CD14-positive monocyte (primary cell): ENCODE data around the gene BAHCC1. TPM values are rescaled to one million over a fixed set of nuclear protein-coding genes. Genes with fewer than 3 reads are reported as not detected.

Source experiments
- DNase-seq, 3 donors: peaks; one replicate each; pipeline ENCODE4 v3.0.0-alpha.2; 2011 to 2022
- H2AFZ ChIP-seq: 2 replicates; pipeline ENCODE4 v1.6.0; 2012; ENCODE audit warnings: mild to moderate bottlenecking, low read depth, low read length, inconsistent platforms; ENCODE audit not compliant: insufficient read depth, poor library complexity, severe bottlenecking
- H3K27ac ChIP-seq, 2 donors: 1 replicate in 1 of 2; 2 replicates in 1 of 2; pipeline ENCODE4 v1.5.1; 2012 to 2013; ENCODE audit warnings: low read length in 2 of 2, control low read depth in 1 of 2, inconsistent platforms in 1 of 2, low read depth in 1 of 2, mild to moderate bottlenecking in 1 of 2
- H3K27me3 ChIP-seq, 2 donors: one replicate each; pipeline versions ENCODE4 v1.6.0 to v1.6.1; 2011 to 2013; ENCODE audit warnings: low read length in 2 of 2; ENCODE audit not compliant: control insufficient read depth in 2 of 2, insufficient read depth in 2 of 2
- H3K36me3 ChIP-seq, 2 donors: replicated peaks in 1 of 2; 1 replicate in 1 of 2; 2 replicates in 1 of 2; pipeline versions ENCODE4 v1.5.1 to v1.6.1; 2012 to 2013; ENCODE audit warnings: low read length in 2 of 2, control low read depth in 1 of 2, inconsistent platforms in 1 of 2, mild to moderate bottlenecking in 1 of 2; ENCODE audit not compliant: insufficient read depth in 2 of 2, control insufficient read depth in 1 of 2
- H3K4me1 ChIP-seq, 2 donors: 1 replicate in 1 of 2; 2 replicates in 1 of 2; pipeline versions ENCODE4 v1.5.1 to v1.6.1; 2012 to 2013; ENCODE audit warnings: low read length in 2 of 2, control low read depth in 1 of 2, inconsistent platforms in 1 of 2, mild to moderate bottlenecking in 1 of 2, moderate library complexity in 1 of 2; ENCODE audit not compliant: insufficient read depth in 2 of 2, control insufficient read depth in 1 of 2
- H3K4me2 ChIP-seq: replicated peaks from 2 replicates; pipeline ENCODE3; 2012; ENCODE audit warnings: low read length, moderate library complexity, mild to moderate bottlenecking; ENCODE audit not compliant: poor library complexity, severe bottlenecking; ENCODE audit errors: extremely low read depth
- H3K4me3 ChIP-seq, 3 experiments: fragments of 200-600 bp in 1 of 3; sonication (generic) in 1 of 3; replicated peaks in 1 of 3; 1 replicate in 2 of 3; 2 replicates in 1 of 3; pipeline ENCODE4 v1.5.1; 2011 to 2013; ENCODE audit warnings: low read length in 3 of 3, mild to moderate bottlenecking in 3 of 3, control low read depth in 2 of 3, low read depth in 2 of 3, inconsistent platforms in 1 of 3, moderate library complexity in 1 of 3
- H3K79me2 ChIP-seq: 2 replicates; pipeline ENCODE4 v1.6.0; 2012; ENCODE audit warnings: mild to moderate bottlenecking, control low read depth, inconsistent platforms, low read length, moderate library complexity; ENCODE audit not compliant: insufficient read depth
- H3K9ac ChIP-seq: 2 replicates; pipeline ENCODE4 v1.6.0; 2017; ENCODE audit warnings: low read length, mild to moderate bottlenecking; ENCODE audit not compliant: insufficient read depth, poor library complexity, severe bottlenecking
- H3K9me3 ChIP-seq, 2 donors: replicated peaks in 1 of 2; 1 replicate in 1 of 2; 2 replicates in 1 of 2; pipeline versions ENCODE4 v1.5.1 to v1.6.1; 2012 to 2013; ENCODE audit warnings: low read length in 2 of 2, control low read depth in 1 of 2; ENCODE audit not compliant: control insufficient read depth in 1 of 2, insufficient read depth in 1 of 2
- H4K20me1 ChIP-seq: 2 replicates; pipeline ENCODE4 v1.6.0; 2012; ENCODE audit warnings: mild to moderate bottlenecking, low read length, control low read depth, moderate library complexity; ENCODE audit not compliant: insufficient read depth
- H3K27ac Mint-ChIP-seq, 7 donors: one replicate each; pipeline ENCODE4 v1.8.0; 2020; ENCODE audit warnings: mild to moderate bottlenecking in 7 of 7, mixed read lengths in 7 of 7, moderate library complexity in 6 of 7, inconsistent platforms in 2 of 7
- H3K27me3 Mint-ChIP-seq, 3 donors: one replicate each; pipeline ENCODE4 v1.8.0; 2021 to 2022; ENCODE audit warnings: low read depth in 3 of 3, mild to moderate bottlenecking in 3 of 3, mixed read lengths in 3 of 3, moderate library complexity in 3 of 3, inconsistent platforms in 1 of 3
- H3K36me3 Mint-ChIP-seq, 2 donors: one replicate each; pipeline ENCODE4 v1.8.0; 2020; ENCODE audit warnings: mixed read lengths in 2 of 2, inconsistent platforms in 1 of 2, mild to moderate bottlenecking in 1 of 2
- H3K4me1 Mint-ChIP-seq: one replicate; pipeline ENCODE4 v1.8.0; 2020; ENCODE audit warnings: mild to moderate bottlenecking, mixed read lengths
- H3K4me3 Mint-ChIP-seq, 2 donors: one replicate each; pipeline ENCODE4 v1.8.0; 2020; ENCODE audit warnings: mild to moderate bottlenecking in 2 of 2, mixed read lengths in 2 of 2, moderate library complexity in 1 of 2
- H3K9me3 Mint-ChIP-seq, 7 donors: one replicate each; pipeline ENCODE4 v1.8.0; 2020 to 2022; ENCODE audit warnings: mixed read lengths in 7 of 7, mild to moderate bottlenecking in 6 of 7, moderate library complexity in 6 of 7, inconsistent platforms in 2 of 7
- WGBS: methylation state at CpG from one replicate; pipeline ENCODE4 v1.1.5; 2013; ENCODE audit warnings: missing lambda C conversion rate; ENCODE audit not compliant: insufficient coverage; 5-methylcytosine and 5-hydroxymethylcytosine counted together
- intact Hi-C, 2 donors: fragments of 100-400 bp; cut with micrococcal nuclease; formaldehyde crosslinking; loops; one replicate each; pipeline versions ENCODE4 v1.15.0 to v1.15.1; 2023
- polyA plus RNA-seq, 3 donors: library from polyadenylated mRNA; depleted of rRNA in 1 of 3; unstranded in 2 of 3; stranded (reverse) in 1 of 3; fragments of 300-500 nt in 2 of 3; fragments of >200 nt in 1 of 3; fragmentation: Illumina TruSeq in 2 of 3; gene quantifications; 1 replicate in 2 of 3; 2 replicates in 1 of 3; pipeline ENCODE4 v1.2.3, GENCODE V29; 2012 to 2021
- TF ChIP-seq, protein P1 (sequence below): fragments of 200-600 bp; IDR thresholded peaks from one replicate; pipeline ENCODE4 v1.8.0; 2022; ENCODE audit warnings: antibody characterized with exemption, mild to moderate bottlenecking

Gene BAHCC1
- polyA plus RNA-seq, 3 donors, result 0.11 to 8.8 (median 0.27) TPM

DNA sequence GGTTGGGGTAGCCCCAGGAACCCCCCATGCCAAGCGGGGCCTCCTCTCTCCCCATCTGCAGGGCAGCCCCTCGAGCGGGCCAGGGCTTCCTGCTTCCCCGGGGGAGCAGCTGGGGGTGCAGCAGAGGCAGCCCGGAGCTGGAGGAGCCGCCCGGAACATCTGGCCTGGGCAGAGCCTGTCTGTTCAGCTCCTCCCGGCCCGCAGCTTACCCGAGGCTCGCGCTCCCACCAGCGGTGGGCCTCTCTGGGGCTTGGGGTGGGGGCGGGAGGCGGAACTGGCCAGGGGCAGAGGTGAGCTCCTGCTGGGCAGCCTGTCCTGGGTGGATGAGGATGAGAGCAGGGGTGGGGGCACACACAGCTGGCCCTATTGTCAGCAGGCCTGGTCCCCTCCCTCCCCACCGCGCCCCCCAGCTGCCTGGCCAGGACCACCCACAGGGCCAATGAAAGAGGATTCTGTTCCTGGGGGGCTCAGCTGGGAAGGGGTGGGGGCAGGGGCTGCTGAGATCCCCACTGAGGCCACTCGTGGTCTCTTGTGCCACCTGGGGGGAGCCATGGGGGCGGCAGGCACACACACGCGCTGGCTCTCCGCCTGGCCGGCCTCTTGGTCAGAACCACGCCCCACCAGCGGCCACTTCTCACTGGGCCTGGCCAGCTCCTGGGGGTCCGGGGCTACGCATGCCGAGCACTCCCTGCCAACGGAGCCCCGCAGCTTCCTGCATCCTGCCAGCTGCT lies 34.7 kb downstream of the BAHCC1 start:
- H3K36me3 ChIP-seq, result no peaks in the 10 kb centered on the region
- peaks cover 7 to 19% (median 13%) of the 10 kb centered on the region in 3 donors for H3K27me3 Mint-ChIP-seq
- no peak overlapping the region for H3K27ac Mint-ChIP-seq
- H3K9ac ChIP-seq, result no peak overlapping the region
- peak in 1 of 3 donors; percentile 19 for DNase-seq
- peaks cover 38 to 45% of the 10 kb centered on the region in 2 donors for H3K4me1 ChIP-seq
- 10% methylated on average over 21 of the region's 30 CpGs for WGBS
- peaks cover 20% of the 10 kb centered on the region for H4K20me1 ChIP-seq
- peaks cover 25% of the 10 kb centered on the region for H3K4me1 Mint-ChIP-seq
- H3K4me3 Mint-ChIP-seq, result no peak overlapping the region
- H3K9me3 Mint-ChIP-seq, result no peaks in the 10 kb centered on the region
- no peak overlapping the region for H3K27ac ChIP-seq
- intact Hi-C loops, result loop anchor here (5.0 kb wide), 1 partner anchor 52 kb away; no protein-coding TSS in a partner anchor
- no peaks in the 10 kb centered on the region for H3K36me3 Mint-ChIP-seq
- TF ChIP-seq, protein P1, sequence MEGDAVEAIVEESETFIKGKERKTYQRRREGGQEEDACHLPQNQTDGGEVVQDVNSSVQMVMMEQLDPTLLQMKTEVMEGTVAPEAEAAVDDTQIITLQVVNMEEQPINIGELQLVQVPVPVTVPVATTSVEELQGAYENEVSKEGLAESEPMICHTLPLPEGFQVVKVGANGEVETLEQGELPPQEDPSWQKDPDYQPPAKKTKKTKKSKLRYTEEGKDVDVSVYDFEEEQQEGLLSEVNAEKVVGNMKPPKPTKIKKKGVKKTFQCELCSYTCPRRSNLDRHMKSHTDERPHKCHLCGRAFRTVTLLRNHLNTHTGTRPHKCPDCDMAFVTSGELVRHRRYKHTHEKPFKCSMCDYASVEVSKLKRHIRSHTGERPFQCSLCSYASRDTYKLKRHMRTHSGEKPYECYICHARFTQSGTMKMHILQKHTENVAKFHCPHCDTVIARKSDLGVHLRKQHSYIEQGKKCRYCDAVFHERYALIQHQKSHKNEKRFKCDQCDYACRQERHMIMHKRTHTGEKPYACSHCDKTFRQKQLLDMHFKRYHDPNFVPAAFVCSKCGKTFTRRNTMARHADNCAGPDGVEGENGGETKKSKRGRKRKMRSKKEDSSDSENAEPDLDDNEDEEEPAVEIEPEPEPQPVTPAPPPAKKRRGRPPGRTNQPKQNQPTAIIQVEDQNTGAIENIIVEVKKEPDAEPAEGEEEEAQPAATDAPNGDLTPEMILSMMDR, result no peak
- H3K4me2 ChIP-seq, result peak overlapping the region; percentile 60
- H2AFZ ChIP-seq, result no peak overlapping the region
- no peak overlapping the region for H3K4me3 ChIP-seq
- peaks cover 0 to 26% of the 10 kb centered on the region in 2 donors for H3K27me3 ChIP-seq
- H3K9me3 ChIP-seq, result no peaks in the 10 kb centered on the region
- H3K79me2 ChIP-seq, result peaks cover 34% of the 10 kb centered on the region

DNA sequence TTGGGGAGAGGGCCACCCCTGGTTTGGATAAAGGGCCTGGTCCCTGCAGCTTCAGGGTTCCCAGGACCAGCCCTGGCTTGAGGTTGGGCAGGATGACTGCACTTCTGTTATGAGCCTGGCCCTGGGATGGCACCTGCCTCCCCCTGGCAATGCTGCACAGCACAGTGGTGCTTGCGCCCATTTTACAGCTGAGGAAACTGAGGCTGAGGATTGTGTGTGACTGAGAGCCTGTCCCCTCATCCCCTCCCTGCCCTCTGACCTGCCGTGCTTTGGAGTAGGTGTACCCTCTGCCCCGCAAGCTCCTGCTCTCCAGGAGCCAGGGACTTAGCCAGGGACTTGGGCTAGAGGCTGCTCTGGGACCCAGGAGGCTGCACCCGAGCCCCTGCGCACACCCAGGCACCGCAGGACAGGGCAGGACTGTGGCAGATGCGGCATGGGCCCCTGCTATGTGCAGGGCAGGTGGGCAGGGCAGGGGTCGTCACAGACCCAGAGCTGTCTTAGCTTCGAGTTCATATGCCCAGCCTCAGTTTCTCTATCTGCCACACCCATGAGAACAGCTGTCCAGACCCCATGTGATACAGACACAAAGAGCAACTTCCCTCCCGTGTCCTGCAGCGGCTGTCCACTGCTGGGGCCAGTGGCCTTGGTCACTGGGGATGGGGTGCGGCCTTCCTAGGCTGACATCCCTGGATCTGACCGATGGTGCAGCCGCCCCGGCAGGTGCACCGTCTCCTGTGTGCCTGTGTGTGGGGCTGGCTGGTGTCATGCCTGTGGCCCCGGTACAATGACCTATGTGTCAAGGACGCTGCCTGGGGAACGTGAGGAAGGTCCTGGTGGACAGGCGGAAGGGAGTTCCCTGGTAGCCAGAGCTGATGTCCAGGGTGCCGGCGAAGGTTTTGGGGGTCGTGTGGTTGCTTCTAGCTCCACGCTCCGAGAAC lies 36.6 kb downstream of the BAHCC1 start:
- H3K9me3 Mint-ChIP-seq, result no peaks in the 10 kb centered on the region
- no peaks in the 10 kb centered on the region for H3K36me3 ChIP-seq
- H4K20me1 ChIP-seq, result peaks cover 16% of the 10 kb centered on the region
- H2AFZ ChIP-seq, result no peak overlapping the region
- no peaks in the 10 kb centered on the region for H3K36me3 Mint-ChIP-seq
- intact Hi-C loops, result loop anchor here in 1 of 2 donors (5.0 kb wide), 1 partner anchor 50 kb away; no protein-coding TSS in a partner anchor
- H3K4me2 ChIP-seq, result no peak overlapping the region
- no peak overlapping the region for H3K4me3 Mint-ChIP-seq
- H3K9me3 ChIP-seq, result no peaks in the 10 kb centered on the region
- H3K27ac ChIP-seq, result no peak overlapping the region
- TF ChIP-seq, protein P1, result no peak
- 90% methylated on average over 19 of the region's 25 CpGs for WGBS
- peaks cover 25% of the 10 kb centered on the region for H3K4me1 Mint-ChIP-seq
- H3K79me2 ChIP-seq, result peaks cover 23% of the 10 kb centered on the region
- H3K27me3 ChIP-seq, result peaks cover 0 to 22% of the 10 kb centered on the region in 2 donors
- DNase-seq, result no peak
- H3K4me3 ChIP-seq, result no peak overlapping the region
- H3K4me1 ChIP-seq, result peaks cover 33 to 37% of the 10 kb centered on the region in 2 donors
- H3K9ac ChIP-seq, result no peak overlapping the region
- no peak overlapping the region for H3K27ac Mint-ChIP-seq
- peaks cover 7 to 19% (median 13%) of the 10 kb centered on the region in 3 donors for H3K27me3 Mint-ChIP-seq
